Muscle of leg (tissue), 11 donors: ENCODE measurements around the gene KIAA0825. TPM values are rescaled to one million over a fixed set of nuclear protein-coding genes. Genes with fewer than 3 reads are reported as not detected.

Experiments used
- DNase-seq: peaks from one replicate; pipeline ENCODE4 v3.0.0; 2013
- H3K27ac ChIP-seq: one replicate; pipeline ENCODE4 v1.5.1; 2013; ENCODE audit warnings: mild to moderate bottlenecking, low read length, control low read depth
- H3K27me3 ChIP-seq: one replicate; pipeline ENCODE4 v1.6.1; 2013; ENCODE audit warnings: low read length; ENCODE audit not compliant: control insufficient read depth, insufficient read depth
- H3K36me3 ChIP-seq: one replicate; pipeline ENCODE4 v1.6.1; 2013; ENCODE audit warnings: low read length; ENCODE audit not compliant: control insufficient read depth, insufficient read depth
- H3K4me1 ChIP-seq: one replicate; pipeline ENCODE4 v1.6.1; 2013; ENCODE audit warnings: low read length; ENCODE audit not compliant: control insufficient read depth, insufficient read depth
- H3K4me3 ChIP-seq: one replicate; pipeline ENCODE4 v1.5.1; 2013; ENCODE audit warnings: low read length, control low read depth
- H3K9me3 ChIP-seq: replicated peaks from 2 replicates; pipeline ENCODE4 v1.6.1; 2013; ENCODE audit warnings: low read depth, low read length; ENCODE audit not compliant: control insufficient read depth
- WGBS: methylation state at CpG from one replicate; pipeline ENCODE4 v1.1.5; 2013; ENCODE audit warnings: missing lambda C conversion rate; ENCODE audit not compliant: insufficient coverage; 5-methylcytosine and 5-hydroxymethylcytosine counted together
- polyA plus RNA-seq, 8 donors: library from polyadenylated mRNA; unstranded; fragments of 120-200 nt; gene quantifications; one replicate each; pipeline versions ENCODE4 v1.2.1 to v1.2.3, GENCODE V29; 2013; ENCODE audit warnings: inconsistent platforms in 1 of 8, low replicate concordance in 1 of 8; ENCODE audit not compliant: insufficient read length in 8 of 8, insufficient read depth in 1 of 8
- total RNA-seq: library from RNA; stranded (reverse); fragments of 120-200 nt; gene quantifications from one replicate; pipeline ENCODE4 v1.2.4, GENCODE V29; 2013

KIAA0825 gene
- total and polyA plus RNA-seq, 9 donors = 1.6 to 5.6 (median 2.2) TPM

DNA sequence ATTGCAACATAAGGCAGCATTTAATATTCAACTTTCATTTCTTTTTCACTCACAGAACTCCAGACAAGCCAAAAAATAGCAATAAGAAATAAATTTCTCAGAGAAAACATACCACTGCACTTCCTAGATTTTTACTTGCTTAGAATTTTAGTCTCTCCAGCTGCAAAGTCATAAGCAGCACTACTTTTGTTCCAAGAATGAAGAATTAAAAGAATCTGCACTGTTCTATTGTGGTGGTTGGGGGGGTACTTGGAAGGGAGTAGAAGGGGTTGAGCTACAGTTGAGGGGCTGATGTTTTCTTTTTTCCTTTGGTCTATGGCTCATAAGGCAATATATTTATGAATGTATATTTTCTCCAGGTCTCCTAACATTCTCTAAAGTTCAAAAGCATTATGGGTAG, 144.5 kb downstream of the KIAA0825 start:
- peak; percentile 90 for DNase-seq
- Histone ChIP-seq H3K4me3 (no peak overlapping the region), H3K4me1 (peaks cover 6% of the 10 kb centered on the region), H3K27me3 (no peaks in the 10 kb centered on the region), H3K27ac (peak overlapping the region; percentile 32), H3K9me3 (no peaks in the 10 kb centered on the region), H3K36me3 (no peaks in the 10 kb centered on the region)

DNA sequence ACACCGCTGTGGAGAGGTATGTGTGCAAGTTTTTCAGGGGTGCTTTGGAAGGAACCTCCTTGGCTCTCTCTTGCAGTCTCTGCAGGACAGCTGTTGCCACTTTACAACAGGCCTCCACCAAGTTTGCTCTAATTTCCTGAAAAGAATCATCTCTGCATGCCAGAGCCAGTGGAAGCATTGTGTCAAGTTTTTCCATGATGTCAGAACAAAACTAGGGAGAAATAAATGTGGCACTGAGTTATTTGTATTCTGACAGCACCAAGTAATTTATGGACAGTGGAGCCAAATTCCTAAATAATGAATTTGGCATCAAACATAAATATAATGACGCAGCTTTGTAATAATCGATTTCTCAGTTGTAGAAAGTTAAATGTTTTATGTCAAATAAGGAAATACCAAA, 146.9 kb downstream of the KIAA0825 start:
- WGBS = no CpG with 5 or more reads among the region's 3 CpGs
- Histone ChIP-seq H3K27ac (peak overlapping the region; percentile 26), H3K4me3 (no peak overlapping the region), H3K36me3 (no peaks in the 10 kb centered on the region), H3K27me3 (no peaks in the 10 kb centered on the region), H3K9me3 (no peaks in the 10 kb centered on the region), H3K4me1 (peaks cover 6% of the 10 kb centered on the region)
- peak; percentile 87 for DNase-seq

DNA sequence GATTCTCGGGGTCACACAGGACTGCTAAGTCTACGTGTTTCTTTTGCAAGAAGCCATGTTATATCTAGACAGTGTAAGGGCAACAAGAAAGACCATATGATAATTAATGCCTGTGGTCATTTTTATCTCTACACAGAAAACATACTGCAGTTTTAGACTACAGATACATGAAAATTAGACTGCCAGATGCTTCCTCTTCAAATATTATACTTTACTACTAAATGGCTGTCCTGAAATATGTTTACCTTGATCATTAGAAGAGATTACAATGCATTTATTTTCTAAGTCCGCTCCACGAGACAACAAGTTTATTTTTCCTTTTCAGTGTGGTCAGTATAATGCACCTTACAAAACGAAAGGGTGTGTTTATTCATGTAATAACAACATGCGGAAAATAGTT, 147.6 kb downstream of the KIAA0825 start:
- no peak for DNase-seq
- Histone ChIP-seq H3K4me3 (no peak overlapping the region), H3K27me3 (no peaks in the 10 kb centered on the region), H3K9me3 (no peaks in the 10 kb centered on the region), H3K36me3 (no peaks in the 10 kb centered on the region), H3K27ac (peak overlapping the region; percentile 29), H3K4me1 (peaks cover 6% of the 10 kb centered on the region)
- no CpG with 5 or more reads among the region's 6 CpGs for WGBS

GRCh38 chr5:94469894-94470329, 148.5 kb downstream of the KIAA0825 start:
- H3K36me3 ChIP-seq = no peaks in the 10 kb centered on the region
- peak; percentile 77 for DNase-seq
- H3K9me3 ChIP-seq = no peaks in the 10 kb centered on the region
- H3K27ac ChIP-seq = no peak overlapping the region
- H3K4me1 ChIP-seq = peaks cover 6% of the 10 kb centered on the region
- no CpG with 5 or more reads among the region's 5 CpGs for WGBS
- H3K4me3 ChIP-seq = no peak overlapping the region
- no peaks in the 10 kb centered on the region for H3K27me3 ChIP-seq

DNA sequence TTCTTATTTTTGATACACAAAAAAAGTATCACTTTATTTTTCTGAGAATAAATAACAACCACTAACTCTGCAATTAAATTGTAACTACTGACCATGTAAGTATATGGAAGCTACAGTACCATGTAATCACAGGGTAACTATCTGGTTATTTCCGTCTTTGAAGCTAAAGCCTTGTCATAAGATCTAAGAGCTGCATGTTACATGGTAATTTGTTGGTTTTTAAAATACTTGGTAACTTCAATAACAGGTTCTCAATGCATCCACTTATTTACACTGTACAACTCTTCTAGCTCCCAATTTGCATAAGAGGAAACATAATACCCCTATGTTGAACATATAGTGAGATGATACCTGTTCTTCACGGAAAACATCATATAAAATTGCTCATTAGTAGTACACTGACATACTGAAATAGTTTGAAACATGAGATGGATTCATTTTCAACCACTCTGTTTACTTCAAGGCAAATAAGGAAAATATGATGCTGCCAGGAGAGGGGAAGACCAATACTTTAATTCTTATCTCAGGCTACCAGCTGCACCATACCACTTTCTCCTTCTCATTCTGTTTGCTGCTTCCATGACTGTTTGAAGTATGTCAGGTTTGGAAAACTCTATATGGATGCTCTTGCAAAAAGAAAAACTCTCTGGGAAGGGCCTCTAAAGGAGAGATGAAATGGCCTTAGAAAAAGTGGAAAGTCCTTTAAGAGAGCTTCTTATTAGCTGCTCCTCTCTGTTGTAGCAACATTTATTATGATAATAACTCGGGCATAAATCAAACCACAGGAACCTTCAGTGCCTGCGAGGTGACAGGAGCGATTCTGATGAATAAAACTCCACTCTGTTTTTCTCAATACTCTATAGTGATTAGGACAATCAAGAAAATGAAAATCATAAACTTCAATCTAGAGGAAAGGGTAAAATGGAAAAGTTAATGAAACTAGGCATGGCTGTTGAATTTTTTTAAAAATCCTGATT, 150.2 kb downstream of the KIAA0825 start:
- Histone ChIP-seq H3K4me1 (peaks cover 6% of the 10 kb centered on the region), H3K27me3 (no peaks in the 10 kb centered on the region), H3K4me3 (no peak overlapping the region), H3K9me3 (no peaks in the 10 kb centered on the region), H3K36me3 (no peaks in the 10 kb centered on the region), H3K27ac (no peak overlapping the region)
- DNase-seq = no peak
- WGBS = no CpG with 5 or more reads among the region's 5 CpGs

GRCh38 chr5:94467346-94467953, 151.0 kb downstream of the KIAA0825 start:
- no peaks in the 10 kb centered on the region for H3K9me3 ChIP-seq
- no peak overlapping the region for H3K4me3 ChIP-seq
- no CpG with 5 or more reads among the region's 3 CpGs for WGBS
- DNase-seq = no peak
- no peaks in the 10 kb centered on the region for H3K27me3 ChIP-seq
- H3K27ac ChIP-seq = no peak overlapping the region
- peaks cover 4% of the 10 kb centered on the region for H3K4me1 ChIP-seq
- H3K36me3 ChIP-seq = no peaks in the 10 kb centered on the region

GRCh38 chr5:94463739-94464138, 154.7 kb downstream of the KIAA0825 start:
- WGBS = no CpG with 5 or more reads among the region's 2 CpGs
- Histone ChIP-seq H3K4me1 (no peaks in the 10 kb centered on the region), H3K9me3 (no peaks in the 10 kb centered on the region), H3K36me3 (no peaks in the 10 kb centered on the region), H3K27me3 (no peaks in the 10 kb centered on the region), H3K27ac (no peak overlapping the region), H3K4me3 (no peak overlapping the region)
- DNase-seq = peak; percentile 42

DNA sequence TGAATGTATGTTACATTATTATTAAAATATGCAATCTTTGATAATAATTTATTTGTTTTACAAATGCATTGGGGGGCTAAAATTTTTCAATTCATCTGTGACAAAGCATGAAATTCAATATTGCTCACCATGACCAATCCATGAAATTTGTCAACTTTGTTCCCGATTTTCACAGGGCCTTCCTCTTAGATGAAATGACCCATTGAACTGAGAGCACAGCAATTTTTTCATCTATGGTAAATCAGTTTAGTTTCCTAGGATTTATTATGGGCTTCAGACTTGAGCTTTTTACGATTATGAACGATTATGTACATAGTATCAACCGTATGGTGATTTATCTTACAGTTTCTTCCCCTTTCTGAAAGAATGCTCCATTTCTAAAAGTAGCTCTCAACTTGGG, 157.3 kb downstream of the KIAA0825 start:
- no peaks in the 10 kb centered on the region for H3K9me3 ChIP-seq

DNA sequence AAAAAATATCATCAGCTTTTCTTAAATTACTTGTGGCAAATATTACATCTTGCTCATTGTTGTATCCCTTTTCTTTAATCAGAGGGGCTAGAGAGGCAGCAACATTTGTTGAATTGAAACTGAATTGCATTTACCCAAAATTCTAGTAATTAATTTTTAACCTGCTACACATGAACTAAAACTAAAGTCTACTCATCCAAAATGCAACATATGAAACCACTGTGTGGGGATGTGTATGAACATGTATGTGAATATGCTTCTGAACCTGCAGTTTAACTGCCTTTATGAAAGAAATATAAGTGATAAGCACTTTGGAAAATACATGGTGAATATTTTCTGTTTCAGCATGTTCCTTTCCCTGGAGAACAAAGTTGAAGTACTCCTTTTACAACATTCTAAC, 158.5 kb downstream of the KIAA0825 start:
- H3K9me3 ChIP-seq = no peaks in the 10 kb centered on the region
- no peak for DNase-seq
- no peaks in the 10 kb centered on the region for H3K4me1 ChIP-seq
- H3K36me3 ChIP-seq = no peaks in the 10 kb centered on the region
- H3K27me3 ChIP-seq = no peaks in the 10 kb centered on the region
- no peak overlapping the region for H3K4me3 ChIP-seq
- no peak overlapping the region for H3K27ac ChIP-seq

More for the DNA sequence above, 157.3 kb downstream of the KIAA0825 start:
- Histone ChIP-seq H3K27me3 (no peaks in the 10 kb centered on the region), H3K27ac (no peak overlapping the region), H3K4me1 (no peaks in the 10 kb centered on the region), H3K36me3 (no peaks in the 10 kb centered on the region), H3K4me3 (no peak overlapping the region)
- DNase-seq = peak; percentile 34
- WGBS = no CpG with 5 or more reads among the region's 4 CpGs

DNA sequence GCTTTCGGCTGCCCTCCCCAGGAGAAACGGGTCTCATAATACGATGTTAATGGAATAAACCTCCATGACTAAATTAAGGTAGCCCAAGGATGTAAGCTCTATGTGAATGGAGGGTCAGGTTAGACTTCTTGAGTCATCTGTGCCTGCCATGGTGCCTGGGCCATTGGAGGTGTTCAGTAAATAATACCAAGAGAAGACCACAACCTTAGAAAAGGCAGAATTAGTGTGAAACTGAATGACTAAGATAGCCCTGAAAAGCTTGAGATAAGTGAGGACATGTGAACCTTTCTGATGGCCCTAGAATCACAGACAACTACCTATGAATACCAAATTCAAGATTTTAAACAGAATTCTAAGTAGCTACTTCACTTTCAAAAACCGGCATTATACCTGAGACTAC, 160.6 kb downstream of the KIAA0825 start:
- H3K27me3 ChIP-seq = no peaks in the 10 kb centered on the region
- no peaks in the 10 kb centered on the region for H3K36me3 ChIP-seq
- H3K27ac ChIP-seq = no peak overlapping the region
- no CpG with 5 or more reads among the region's 4 CpGs for WGBS
- H3K4me1 ChIP-seq = no peaks in the 10 kb centered on the region
- no peak for DNase-seq
- H3K9me3 ChIP-seq = no peaks in the 10 kb centered on the region
- no peak overlapping the region for H3K4me3 ChIP-seq
